ENCODE measurements around the gene TTBK1. TPM values are rescaled to one million over a fixed set of nuclear protein-coding genes. Genes with fewer than 3 reads are reported as not detected.
A peak's percentile ranks its signal among the peaks of the same experiment; 100 is the strongest.

Gene TTBK1
- 0.71 and 0.78 TPM in 2 replicates for total RNA-seq (2013; cell fraction: nucleolus; rRNA removed)
- total RNA-seq (2014; rRNA removed) (under 0.01 TPM in 1 of 2 replicates, not detected in the other), total RNA-seq (2014; rRNA removed; fragmentation: Illumina TruSeq; extraction: Trizol) (not detected in 2 replicates), total RNA-seq (2021) (not detected in 2 replicates), polyA plus RNA-seq (2011; rRNA removed) (0.09 and 0.27 TPM in 2 replicates), polyA plus RNA-seq (2014; fragmentation: Illumina TruSeq; extraction: Trizol) (not detected in 2 replicates), polyA plus RNA-seq (2014; fragmentation: Nextera tagmentation; extraction: Ambion mirVana) (not detected), polyA plus RNA-seq (2014; rRNA removed) (0.05 and 0.06 TPM in 2 replicates), polyA plus RNA-seq (2016; fragmentation: Nextera tagmentation; extraction: Ambion mirVana) (not detected), polyA minus RNA-seq (2011; rRNA and poly(A)+ RNA removed) (0.22 and 0.41 TPM in 2 replicates), Bru-seq, nascent RNA (percentile 30 among the genes with signal in this experiment), BruChase-seq, experiment 1, labeled RNA remaining after a 6-hour chase (percentile 33 among the genes with signal in this experiment), BruChase-seq, experiment 2, labeled RNA remaining after a 2-hour chase (percentile 27 among the genes with signal in this experiment)
- polyA plus RNA-seq (2011; ENCODE audit: low read depth), result not detected
- 0.16 and 0.20 TPM in 2 replicates for polyA plus RNA-seq (2011; cell fraction: cytosol; rRNA removed)
- polyA plus RNA-seq (2011; cell fraction: nucleus; rRNA removed), result 1.1 and 1.2 TPM in 2 replicates
- 0.04 and 0.08 TPM in 2 replicates for polyA plus RNA-seq (2012)
- 0.21 TPM in 1 of 2 replicates, not detected in the other for polyA minus RNA-seq (2011; cell fraction: cytosol; rRNA and poly(A)+ RNA removed)
- 0.29 and 0.48 TPM in 2 replicates for polyA minus RNA-seq (2011; cell fraction: nucleus; rRNA and poly(A)+ RNA removed)
- long read RNA-seq, experiment 1, result 0 reads
- long read RNA-seq, experiment 2, result 0 reads

DNA sequence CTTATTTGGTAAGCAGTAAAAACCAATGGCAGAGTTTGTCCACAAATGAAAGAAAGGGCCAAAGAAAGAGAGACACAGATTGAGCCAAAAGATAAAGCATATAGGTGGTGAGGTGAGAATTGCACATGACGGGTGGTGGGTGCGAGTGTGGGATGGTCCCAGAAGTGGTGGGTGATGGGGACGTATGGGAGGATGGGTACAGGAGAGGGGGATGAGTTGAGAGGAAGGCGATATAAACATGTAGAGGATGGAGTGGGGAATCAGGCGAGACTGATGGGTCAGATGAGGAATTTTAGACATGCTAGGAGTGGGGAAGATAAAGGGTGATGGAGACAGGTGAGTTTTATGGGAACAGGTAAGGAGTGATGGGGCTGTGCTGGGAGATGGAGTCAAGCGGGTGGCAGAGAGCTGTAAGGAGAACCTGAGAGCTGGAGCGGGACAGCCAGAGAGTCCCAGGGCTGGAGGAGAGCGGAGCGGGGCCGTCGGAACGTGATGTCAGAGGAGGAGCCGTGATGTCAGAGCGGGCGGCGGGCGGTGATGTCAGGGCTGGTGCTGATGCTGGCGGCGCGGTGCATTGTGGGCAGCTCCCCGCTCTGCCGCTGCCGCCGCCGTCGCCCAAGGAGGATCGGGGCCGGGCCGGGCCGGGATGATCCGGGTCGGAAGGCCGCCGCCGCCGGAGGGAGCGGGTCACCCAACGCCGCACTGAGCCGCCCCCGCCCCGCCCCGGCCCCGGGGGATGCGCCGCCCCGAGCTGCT lies at the start of gene TTBK1:
TSS of gene TTBK1 (plus strand) at position 574 of the 756 bp plus-strand sequence. CDS start 3,180 bp downstream, outside the sequence.
- whole genome bisulfite sequencing (ENCODE audit: insufficient coverage, insufficient replicate concordance, low lambda C conversion rate, missing lambda C conversion rate), result 41% methylated on average over 27 of the region's 47 CpGs
- FAIRE-seq (no peak), ATAC-seq (no peak)

GRCh38 chr6:43193929-43194328 lies 49.4 kb upstream of the TTBK1 start:
- H3K4me3 ChIP-seq, result no peak overlapping the region
- ChIA-PET POLR2A (no interaction called here), CTCF (no interaction called here), SMC1A (ENCODE audit: uncharacterized antibody, unreplicated experiment) (no interaction called here), RAD21 (ENCODE audit: unreplicated experiment) (no interaction called here)
- 94% methylated on average over 5 of the region's 5 CpGs for WGBS (ENCODE audit: insufficient coverage, insufficient replicate concordance, low lambda C conversion rate, missing lambda C conversion rate)
- H3K27ac ChIP-seq (ENCODE audit: control insufficient read depth, insufficient read depth), result no peak overlapping the region
- in situ Hi-C loops (cut with MboI), result no loop called here
- no peak for ATAC-seq
- H3K9me3 ChIP-seq (replicated peaks; ENCODE audit: control insufficient read depth, insufficient read depth, low read length), result no peaks in the 10 kb centered on the region
- no peaks in the 10 kb centered on the region for H3K27me3 ChIP-seq (replicated peaks in 1 of 2; ENCODE audit: control insufficient read depth in 2 of 2, insufficient read depth in 2 of 2, low read length in 1 of 2)
- no peak for DNase-seq (ENCODE audit: low read depth, low spot score)
- no peaks in the 10 kb centered on the region for H3K4me1 ChIP-seq (ENCODE audit: control insufficient read depth, insufficient read depth, low read length)
- H3K79me2 ChIP-seq (ENCODE audit: control insufficient read depth, insufficient read depth, low read length), result no peaks in the 10 kb centered on the region
- intact Hi-C loops (cut with micrococcal nuclease; ENCODE audit: unreplicated experiment), result no loop called here
- H2AFZ ChIP-seq (ENCODE audit: control insufficient read depth, low read depth, low read length), result no peak overlapping the region
- no peak overlapping the region for H3K4me2 ChIP-seq (ENCODE audit: control insufficient read depth, insufficient read depth)
- no peak for TF ChIP-seq NFYB (IDR thresholded peaks at IDR 0.05; ENCODE audit: insufficient read depth, low read depth, low read length)
- TF ChIP-seq CBX3 (IDR thresholded peaks at IDR 0.05; ENCODE audit: borderline replicate concordance, low read depth), result no peak
- TF ChIP-seq, protein P1, sequence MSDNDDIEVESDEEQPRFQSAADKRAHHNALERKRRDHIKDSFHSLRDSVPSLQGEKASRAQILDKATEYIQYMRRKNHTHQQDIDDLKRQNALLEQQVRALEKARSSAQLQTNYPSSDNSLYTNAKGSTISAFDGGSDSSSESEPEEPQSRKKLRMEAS (IDR thresholded peaks at IDR 0.05; ENCODE audit: low read depth, low read length), result no peak
- TF ChIP-seq ZNF622 (IDR thresholded peaks at IDR 0.05), result no peak
- TF ChIP-seq, protein P2, sequence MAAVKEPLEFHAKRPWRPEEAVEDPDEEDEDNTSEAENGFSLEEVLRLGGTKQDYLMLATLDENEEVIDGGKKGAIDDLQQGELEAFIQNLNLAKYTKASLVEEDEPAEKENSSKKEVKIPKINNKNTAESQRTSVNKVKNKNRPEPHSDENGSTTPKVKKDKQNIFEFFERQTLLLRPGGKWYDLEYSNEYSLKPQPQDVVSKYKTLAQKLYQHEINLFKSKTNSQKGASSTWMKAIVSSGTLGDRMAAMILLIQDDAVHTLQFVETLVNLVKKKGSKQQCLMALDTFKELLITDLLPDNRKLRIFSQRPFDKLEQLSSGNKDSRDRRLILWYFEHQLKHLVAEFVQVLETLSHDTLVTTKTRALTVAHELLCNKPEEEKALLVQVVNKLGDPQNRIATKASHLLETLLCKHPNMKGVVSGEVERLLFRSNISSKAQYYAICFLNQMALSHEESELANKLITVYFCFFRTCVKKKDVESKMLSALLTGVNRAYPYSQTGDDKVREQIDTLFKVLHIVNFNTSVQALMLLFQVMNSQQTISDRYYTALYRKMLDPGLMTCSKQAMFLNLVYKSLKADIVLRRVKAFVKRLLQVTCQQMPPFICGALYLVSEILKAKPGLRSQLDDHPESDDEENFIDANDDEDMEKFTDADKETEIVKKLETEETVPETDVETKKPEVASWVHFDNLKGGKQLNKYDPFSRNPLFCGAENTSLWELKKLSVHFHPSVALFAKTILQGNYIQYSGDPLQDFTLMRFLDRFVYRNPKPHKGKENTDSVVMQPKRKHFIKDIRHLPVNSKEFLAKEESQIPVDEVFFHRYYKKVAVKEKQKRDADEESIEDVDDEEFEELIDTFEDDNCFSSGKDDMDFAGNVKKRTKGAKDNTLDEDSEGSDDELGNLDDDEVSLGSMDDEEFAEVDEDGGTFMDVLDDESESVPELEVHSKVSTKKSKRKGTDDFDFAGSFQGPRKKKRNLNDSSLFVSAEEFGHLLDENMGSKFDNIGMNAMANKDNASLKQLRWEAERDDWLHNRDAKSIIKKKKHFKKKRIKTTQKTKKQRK (IDR thresholded peaks at IDR 0.05; ENCODE audit: low read depth, low read length), result no peak
- TF ChIP-seq ZNF384 (IDR thresholded peaks at IDR 0.05; ENCODE audit: borderline replicate concordance, low read depth, low read length), result no peak
- TF ChIP-seq FOS (IDR thresholded peaks at IDR 0.05; ENCODE audit: borderline replicate concordance, extremely low read depth, insufficient read length), result no peak
- no peaks in the 10 kb centered on the region for H4K20me1 ChIP-seq (ENCODE audit: control insufficient read depth, insufficient read depth)
- H3K9ac ChIP-seq (ENCODE audit: control insufficient read depth, insufficient read depth, low read length), result no peak overlapping the region
- no TSS peak for BruUV-seq (replicated peaks)
- H3K36me3 ChIP-seq (ENCODE audit: control insufficient read depth in 2 of 2, insufficient read depth in 2 of 2, low read length in 1 of 2), result peaks cover 2 to 12% of the 10 kb centered on the region in 2 experiments
- FAIRE-seq, result no peak

More for the DNA sequence above, at the start of gene TTBK1:
- Histone ChIP-seq H3K27ac (ENCODE audit: control insufficient read depth, insufficient read depth) (no peak within 1 kb of the TSS), H3K36me3 (ENCODE audit: control insufficient read depth in 2 of 2, insufficient read depth in 2 of 2, low read length in 1 of 2) (no peaks in the 10 kb centered on the region), H3K27me3 (replicated peaks in 1 of 2; ENCODE audit: control insufficient read depth in 2 of 2, insufficient read depth in 2 of 2, low read length in 1 of 2) (peaks cover 8 to 9% of the 10 kb centered on the region in 2 experiments), H3K4me3 (no peak within 1 kb of the TSS), H3K4me1 (ENCODE audit: control insufficient read depth, insufficient read depth, low read length) (peaks cover 21% of the 10 kb centered on the region), H3K4me2 (ENCODE audit: control insufficient read depth, insufficient read depth) (no peak within 1 kb of the TSS), H3K9me3 (replicated peaks; ENCODE audit: control insufficient read depth, insufficient read depth, low read length) (peaks cover 2% of the 10 kb centered on the region; the same call in 2 of the 3 replicates), H3K9ac (ENCODE audit: control insufficient read depth, insufficient read depth, low read length) (no peak within 1 kb of the TSS), H4K20me1 (ENCODE audit: control insufficient read depth, insufficient read depth) (no peaks in the 10 kb centered on the region), H2AFZ (ENCODE audit: control insufficient read depth, low read depth, low read length) (no peak within 1 kb of the TSS), H3K79me2 (ENCODE audit: control insufficient read depth, insufficient read depth, low read length) (no peaks in the 10 kb centered on the region)
- in situ Hi-C loops (cut with MboI) (no loop called here), intact Hi-C loops (cut with micrococcal nuclease; ENCODE audit: unreplicated experiment) (no loop called here)
- DNase-seq (ENCODE audit: low read depth, low spot score), result no peak
- ChIA-PET POLR2A (no interaction called here), SMC1A (ENCODE audit: uncharacterized antibody, unreplicated experiment) (no interaction called here), CTCF (no interaction called here), RAD21 (ENCODE audit: unreplicated experiment) (no interaction called here)
- TF ChIP-seq CREM (IDR thresholded peaks at IDR 0.05; ENCODE audit: low read depth), result 0 out of 2 replicates have a peak, but pooled peaks have one; percentile 29
- peak; percentile 87 for TF ChIP-seq CREB1 (IDR thresholded peaks at IDR 0.05; ENCODE audit: low read depth)
- TF ChIP-seq EZH2 (IDR thresholded peaks at IDR 0.05; ENCODE audit: borderline replicate concordance, control insufficient read depth, low read depth, low read length), result no peak
- BruUV-seq (replicated peaks), result no TSS peak

All from GM12878 (cell line).